GM18502 (cell line): ENCODE data around the gene ETV5.
A peak's percentile ranks its signal among the peaks of the same experiment; 100 is the strongest.

Experiments
- ATAC-seq: cut with Tn5 transposase; IDR thresholded peaks from one replicate; pipeline ENCODE4 v1.9.1; 2021; ENCODE audit warnings: mild to moderate bottlenecking; ENCODE audit not compliant: unreplicated experiment, poor library complexity

ETV5 gene

GRCh38 chr3:186070996-186071395, 37.9 kb downstream of the ETV5 start:
- ATAC-seq = no peak

- no peak for ATAC-seq
Observed at GRCh38 chr3:186070550-186070949, 38.3 kb downstream of the ETV5 start.

- ATAC-seq = no peak
Observed at GRCh38 chr3:186070133-186070532, 38.8 kb downstream of the ETV5 start.

DNA sequence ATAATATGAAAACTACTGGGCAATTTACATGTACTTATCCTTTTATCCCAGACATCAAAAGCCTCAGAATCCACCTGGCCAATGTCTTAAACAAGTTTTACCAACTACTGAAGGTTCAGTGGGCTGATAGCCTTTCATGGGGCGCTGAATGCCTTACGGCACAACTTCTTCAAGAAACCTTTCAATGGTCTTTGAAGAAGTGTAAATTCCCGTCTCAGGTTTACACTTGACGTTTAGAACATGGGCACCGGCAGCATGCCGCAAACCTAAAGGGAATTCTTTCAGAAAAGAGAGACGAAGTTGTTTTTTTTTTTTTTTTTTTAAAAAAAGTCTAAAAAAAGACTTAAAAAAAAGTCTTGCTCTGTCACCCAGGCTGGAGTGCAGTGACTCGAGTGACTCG, 39.7 kb downstream of the ETV5 start:
- no peak for ATAC-seq

GRCh38 chr3:186068243-186068552, 40.7 kb downstream of the ETV5 start:
- ATAC-seq = no peak

GRCh38 chr3:186067360-186068242, 41.3 kb downstream of the ETV5 start:
- ATAC-seq = peak; percentile 61

DNA sequence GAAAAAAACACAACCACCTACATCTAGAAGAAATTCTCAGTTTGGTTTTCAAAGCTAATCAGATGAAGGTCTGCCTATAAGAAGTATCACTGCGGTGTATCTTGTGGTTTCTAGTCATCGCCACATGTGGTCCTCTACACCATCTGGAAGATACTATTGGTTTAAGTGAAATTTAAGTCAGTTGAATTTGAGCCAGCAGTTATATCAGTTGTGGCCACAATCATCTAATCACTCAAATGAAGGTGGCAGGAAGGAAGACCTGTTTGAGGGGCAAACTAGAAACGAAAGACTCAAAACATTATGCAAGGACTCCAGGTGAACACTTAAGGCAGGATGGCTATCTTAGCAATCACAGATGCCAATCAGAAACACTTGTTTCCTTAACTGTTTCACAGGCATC, 48.7 kb downstream of the ETV5 start:
- ATAC-seq = peak; percentile 79

DNA sequence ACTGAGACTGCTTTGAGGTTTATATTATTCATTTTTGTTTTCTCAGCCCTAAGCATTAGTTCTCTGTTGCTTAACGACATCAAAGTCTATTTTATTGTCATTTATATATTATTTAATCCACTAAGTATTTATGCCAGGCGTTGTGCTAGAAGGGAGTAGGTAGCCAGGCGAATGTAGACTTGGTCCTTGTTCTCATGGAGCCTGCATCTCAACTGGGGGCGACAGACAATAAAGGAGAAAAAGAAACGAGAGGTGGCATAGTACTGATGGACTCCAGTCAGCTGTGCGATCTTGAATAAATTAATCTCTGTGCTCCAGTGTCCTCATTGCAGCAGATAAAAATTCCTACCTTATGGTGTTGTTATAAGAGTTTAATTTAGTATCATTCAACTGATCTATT, 49.7 kb downstream of the ETV5 start:
- no peak for ATAC-seq

GRCh38 chr3:186058225-186058624, 50.7 kb downstream of the ETV5 start:
- ATAC-seq = no peak

- ATAC-seq = no peak
Observed at GRCh38 chr3:186057594-186057993, 51.3 kb downstream of the ETV5 start.

DNA sequence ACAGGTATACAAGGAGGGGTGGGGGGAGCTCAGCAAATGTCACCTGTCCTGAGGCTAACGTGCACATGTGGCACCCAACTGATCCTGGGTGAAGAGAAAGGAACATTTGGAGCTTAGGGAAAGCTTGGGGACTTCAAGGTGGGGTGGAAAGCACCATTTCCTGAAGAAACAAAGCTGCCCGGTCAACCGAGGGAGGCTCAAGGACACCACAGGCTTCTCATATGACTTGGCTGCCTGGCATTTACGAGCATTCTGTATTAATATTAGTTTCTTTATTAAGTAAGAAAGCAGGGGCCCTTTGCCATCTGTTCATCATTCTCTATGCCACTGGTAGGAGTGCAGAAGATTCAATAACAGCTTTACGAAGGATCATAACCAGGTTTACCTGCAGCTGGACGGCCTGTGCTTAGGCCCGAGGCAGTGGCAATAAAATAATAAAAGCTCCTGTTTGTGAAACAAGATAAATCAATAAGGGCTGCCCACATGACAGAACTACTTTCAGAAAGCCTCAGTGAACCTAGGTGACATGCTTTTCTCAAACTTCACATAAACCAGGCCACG, 54.0 kb downstream of the ETV5 start:
- ATAC-seq = no peak

DNA sequence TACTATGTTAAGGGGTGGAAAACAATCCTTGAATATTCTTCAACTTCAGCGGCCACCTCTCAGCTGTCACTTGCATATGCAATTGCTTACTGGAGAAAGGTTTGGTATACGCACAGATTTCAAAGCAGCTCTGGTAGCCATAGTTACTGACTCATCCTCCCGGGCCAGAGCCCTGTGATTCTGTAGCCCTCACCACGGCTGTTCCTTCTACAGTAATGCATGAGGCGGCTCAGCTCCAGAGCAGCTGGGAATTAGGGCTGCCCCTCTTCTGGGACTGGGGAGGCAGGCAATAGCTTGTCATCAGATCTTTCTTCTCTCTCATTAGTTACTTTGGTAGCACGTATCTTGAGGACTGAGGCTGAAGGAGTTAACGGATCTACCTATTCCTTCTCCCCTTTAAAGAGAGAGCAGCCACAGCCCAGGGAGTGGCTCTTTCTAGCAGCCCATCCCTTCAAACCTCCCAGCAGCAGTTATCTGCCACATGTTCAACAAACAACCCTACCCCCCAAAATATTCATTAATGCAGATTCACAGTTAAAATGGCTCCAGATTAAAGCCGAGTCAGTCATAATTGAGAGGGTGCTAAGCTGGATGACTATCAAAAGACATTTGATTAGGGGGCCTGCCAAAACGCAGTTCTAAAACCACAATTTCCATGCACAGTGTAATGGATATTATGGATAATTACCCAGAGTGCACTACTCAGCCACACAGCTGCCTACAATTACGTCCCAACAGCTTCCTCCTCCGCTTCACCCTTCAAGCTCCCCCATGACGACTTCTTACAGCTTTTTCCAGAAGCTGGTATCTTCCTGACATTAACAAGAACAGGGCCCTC, 54.7 kb downstream of the ETV5 start:
- ATAC-seq = no peak

GRCh38 chr3:186052096-186052840, 56.6 kb downstream of the ETV5 start:
- ATAC-seq = no peak

GRCh38 chr3:186049001-186049400, 59.9 kb downstream of the ETV5 start:
- no peak for ATAC-seq

- no peak for ATAC-seq
Observed at GRCh38 chr3:186048119-186048518, 60.8 kb downstream of the ETV5 start.

GRCh38 chr3:186046838-186047237, 62.1 kb downstream of the ETV5 start:
- ATAC-seq = no peak

DNA sequence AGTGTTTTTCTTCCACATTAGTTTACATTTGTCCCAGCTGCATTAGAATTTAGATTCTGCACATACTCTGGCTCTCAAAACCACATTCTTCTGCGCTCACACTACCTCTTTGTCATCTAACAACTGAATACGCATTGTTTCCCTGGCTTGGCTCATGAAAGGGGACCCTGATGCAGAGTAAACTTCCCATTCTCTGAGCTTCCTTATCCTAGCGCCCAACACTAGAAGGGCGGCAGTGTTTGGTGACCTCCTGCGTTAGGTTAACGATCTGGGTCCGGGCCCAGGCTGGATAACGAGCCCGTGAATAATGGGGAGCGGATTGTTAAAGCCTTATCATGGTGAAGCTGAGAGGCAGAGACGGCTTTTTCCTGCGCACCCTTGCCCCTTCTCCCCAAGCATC, 63.9 kb downstream of the ETV5 start:
- ATAC-seq = no peak

GRCh38 chr3:186044427-186044826, 64.5 kb downstream of the ETV5 start:
- no peak for ATAC-seq

DNA sequence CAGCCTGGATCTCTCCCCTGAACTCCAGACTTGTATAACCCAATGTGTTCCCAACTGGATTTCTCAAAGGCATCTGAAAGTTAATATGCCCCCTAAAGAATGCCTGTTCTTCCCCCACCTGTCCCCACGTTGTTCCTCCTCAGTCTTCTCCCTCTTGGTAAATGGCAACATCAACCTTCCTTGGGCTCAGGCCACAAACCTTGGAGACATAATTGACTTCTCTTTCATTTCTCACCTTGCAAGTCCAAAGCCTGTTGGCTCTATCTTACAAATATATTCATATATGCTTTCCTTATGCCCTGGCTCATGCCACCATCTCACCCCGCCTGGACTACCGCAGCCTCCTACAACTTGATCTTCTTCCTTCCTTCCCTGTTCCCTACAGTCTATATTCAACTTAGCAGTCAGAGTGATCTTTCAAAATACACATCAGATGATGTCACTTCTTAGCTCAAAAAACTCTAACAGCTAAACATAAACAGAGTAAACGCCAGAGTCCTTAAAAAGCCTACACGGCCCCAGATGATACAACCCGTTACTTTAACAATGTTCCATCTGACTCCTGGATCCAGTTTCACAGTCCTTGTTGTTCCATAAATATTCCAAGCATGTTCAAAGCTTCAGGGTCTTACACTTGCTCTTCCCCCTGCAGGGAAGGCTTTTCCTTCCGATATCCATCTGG, 66.2 kb downstream of the ETV5 start:
- no peak for ATAC-seq

DNA sequence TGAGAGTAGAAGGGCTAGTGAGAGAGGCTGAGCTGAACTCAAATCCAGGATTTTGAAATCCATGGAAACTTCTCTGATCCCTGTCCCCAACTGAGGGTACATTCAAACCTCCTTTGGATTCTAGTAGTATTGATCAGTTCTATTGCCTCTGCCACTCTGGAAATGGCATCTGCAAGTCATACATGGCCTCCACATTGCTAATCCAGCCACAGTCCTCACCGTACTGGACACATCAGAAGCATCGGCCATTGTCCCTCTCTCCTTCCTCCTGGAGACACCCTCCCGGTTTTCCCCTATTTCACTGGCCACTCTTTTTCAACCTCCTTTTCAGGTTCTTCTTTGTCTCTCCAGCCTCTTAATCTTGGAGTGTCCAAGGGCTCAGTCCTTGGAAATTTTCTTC, 66.9 kb downstream of the ETV5 start:
- ATAC-seq = no peak
